MM.1S (cell line): ENCODE data around the gene VAMP2.

ENCODE experiments used
- DNase-seq: peaks from one replicate; pipeline ENCODE4 v3.0.0-alpha.2; 2015
- H2AFZ ChIP-seq: fragments of 300-600 bp; sonication (generic); 2 replicates; pipeline ENCODE4 v1.6.0; 2016; ENCODE audit warnings: antibody characterized with exemption, low read length
- H3F3A ChIP-seq: fragments of 300-600 bp; sonication (generic); 2 replicates; pipeline ENCODE4 v1.6.1; 2016; ENCODE audit warnings: mild to moderate bottlenecking, antibody characterized with exemption, low read length, moderate library complexity, mixed read lengths; ENCODE audit not compliant: insufficient read depth
- H3K27ac ChIP-seq: fragments of 300-600 bp; sonication (generic); 2 replicates; pipeline ENCODE4 v1.5.1; 2016; ENCODE audit warnings: mild to moderate bottlenecking, low read length
- H3K27me3 ChIP-seq: fragments of 300-600 bp; sonication (generic); replicated peaks from 2 replicates; pipeline ENCODE4 v1.6.0; 2016; ENCODE audit warnings: low read length; ENCODE audit not compliant: insufficient read depth
- H3K36me3 ChIP-seq: fragments of 300-600 bp; sonication (generic); replicated peaks from 2 replicates; pipeline ENCODE4 v1.6.1; 2016; ENCODE audit warnings: mild to moderate bottlenecking, low read length, mixed read lengths; ENCODE audit not compliant: insufficient read depth
- H3K4me1 ChIP-seq: fragments of 300-600 bp; sonication (generic); 2 replicates; pipeline ENCODE4 v1.6.1; 2016; ENCODE audit warnings: low read length, mixed read lengths
- H3K4me2 ChIP-seq: fragments of 300-600 bp; sonication (generic); 2 replicates; pipeline ENCODE4 v1.6.0; 2016; ENCODE audit warnings: low read depth, low read length
- H3K4me3 ChIP-seq: fragments of 300-600 bp; sonication (generic); 2 replicates; pipeline ENCODE4 v1.5.1; 2016; ENCODE audit warnings: low read length, mixed read lengths
- H3K79me2 ChIP-seq: fragments of 300-600 bp; sonication (generic); 2 replicates; pipeline ENCODE4 v1.6.1; 2016; ENCODE audit warnings: mixed run types, low read length, mixed read lengths
- H3K9ac ChIP-seq: fragments of 300-600 bp; sonication (generic); 2 replicates; pipeline ENCODE4 v1.6.1; 2016; ENCODE audit warnings: low read length, mixed read lengths
- H3K9me2 ChIP-seq: fragments of 300-600 bp; sonication (generic); replicated peaks from 2 replicates; pipeline ENCODE4 v1.6.1; 2016; ENCODE audit warnings: mild to moderate bottlenecking, low read length, mixed read lengths; ENCODE audit not compliant: insufficient read depth
- H3K9me3 ChIP-seq: fragments of 300-600 bp; sonication (generic); replicated peaks from 2 replicates; pipeline ENCODE4 v1.6.1; 2016; ENCODE audit warnings: mild to moderate bottlenecking, low read length, mixed read lengths; ENCODE audit not compliant: insufficient read depth
- H4K20me1 ChIP-seq: fragments of 300-600 bp; sonication (generic); 2 replicates; pipeline ENCODE4 v1.6.1; 2016; ENCODE audit warnings: mild to moderate bottlenecking, low read length, moderate library complexity, mixed read lengths; ENCODE audit not compliant: insufficient read depth
- CTCF ChIP-seq: fragments of 300-600 bp; sonication (generic); IDR thresholded peaks from 2 replicates; pipeline ENCODE4 v1.5.1; 2016; ENCODE audit warnings: antibody characterized with exemption, low read length, mixed read lengths
- EZH2 ChIP-seq: fragments of 300-600 bp; sonication (generic); optimal IDR thresholded peaks from 2 replicates; pipeline ENCODE3; 2017; ENCODE audit warnings: low read depth, mild to moderate bottlenecking, antibody characterized with exemption, low read length, mixed read lengths
- EZH2phosphoT487 ChIP-seq: fragments of 300-600 bp; sonication (generic); IDR thresholded peaks from 2 replicates; pipeline ENCODE4 v1.6.1; 2018; ENCODE audit warnings: antibody characterized with exemption, low read length

Gene VAMP2

GRCh38 chr17:8150194-8151119, 12.3 kb downstream of the VAMP2 start:
- H4K20me1 ChIP-seq = no peaks in the 10 kb centered on the region
- H3K4me2 ChIP-seq = peak overlapping the region; percentile 97
- no peaks in the 10 kb centered on the region; the same call in 1 of the 2 replicates for H3K36me3 ChIP-seq
- peak overlapping the region; percentile 78 for H3K9ac ChIP-seq
- no peaks in the 10 kb centered on the region for H3K9me2 ChIP-seq
- H3K9me3 ChIP-seq = no peaks in the 10 kb centered on the region
- no peak for TF ChIP-seq EZH2phosphoT487
- no peak for TF ChIP-seq CTCF
- H3K27me3 ChIP-seq = no peaks in the 10 kb centered on the region
- peak overlapping the region; percentile 76 for H3K4me3 ChIP-seq
- peaks cover 8% of the 10 kb centered on the region for H3F3A ChIP-seq
- DNase-seq = no peak
- H2AFZ ChIP-seq = no peak overlapping the region
- H3K4me1 ChIP-seq = peaks cover 20% of the 10 kb centered on the region
- H3K79me2 ChIP-seq = peaks cover 32% of the 10 kb centered on the region
- peak overlapping the region; percentile 69 for H3K27ac ChIP-seq

- DNase-seq = no peak
- Histone ChIP-seq H2AFZ (no peak overlapping the region), H3K9me3 (no peaks in the 10 kb centered on the region), H3K27me3 (no peaks in the 10 kb centered on the region), H3K36me3 (no peaks in the 10 kb centered on the region; the same call in 1 of the 2 replicates), H3K79me2 (peaks cover 32% of the 10 kb centered on the region), H3K9me2 (no peaks in the 10 kb centered on the region), H3F3A (peaks cover 8% of the 10 kb centered on the region), H3K4me3 (no peak overlapping the region), H3K9ac (no peak overlapping the region), H3K4me2 (no peak overlapping the region), H3K27ac (no peak overlapping the region), H3K4me1 (peaks cover 14% of the 10 kb centered on the region), H4K20me1 (no peaks in the 10 kb centered on the region)
- no peak for TF ChIP-seq EZH2phosphoT487
- TF ChIP-seq CTCF = no peak
- no peak for TF ChIP-seq EZH2
Observed at GRCh38 chr17:8149419-8150193, 13.1 kb downstream of the VAMP2 start.

GRCh38 chr17:8148560-8148959, 14.2 kb downstream of the VAMP2 start:
- DNase-seq = no peak
- Histone ChIP-seq H3K4me2 (no peak overlapping the region), H3F3A (peaks cover 8% of the 10 kb centered on the region), H3K4me1 (peaks cover 14% of the 10 kb centered on the region), H3K4me3 (no peak overlapping the region), H3K27ac (no peak overlapping the region), H3K79me2 (peaks cover 26% of the 10 kb centered on the region), H3K9me2 (no peaks in the 10 kb centered on the region), H3K27me3 (no peaks in the 10 kb centered on the region), H3K9ac (no peak overlapping the region), H3K9me3 (no peaks in the 10 kb centered on the region), H4K20me1 (no peaks in the 10 kb centered on the region), H2AFZ (no peak overlapping the region), H3K36me3 (no peaks in the 10 kb centered on the region; the same call in 1 of the 2 replicates)
- no peak for TF ChIP-seq EZH2
- no peak for TF ChIP-seq CTCF
- no peak for TF ChIP-seq EZH2phosphoT487
